ENCODE results near the gene SMIM20.

The SMIM20 gene

GRCh38 chr4:25925486-25926201 lies 11.6 kb downstream of the SMIM20 start:
- peak in 1 of 3 donors; percentile 14 for DNase-seq (ENCODE audit: low read depth in 2 of 3, low spot score in 1 of 3)

GRCh38 chr4:25926462-25926861 lies 12.4 kb downstream of the SMIM20 start:
- DNase-seq (ENCODE audit: low read depth in 2 of 3, low spot score in 1 of 3) = no peak

- no peak for DNase-seq (ENCODE audit: low read depth in 2 of 3, low spot score in 1 of 3)
These were observed 13.6 kb downstream of the SMIM20 start for GRCh38 chr4:25927361-25928195.

- no peak for DNase-seq (ENCODE audit: low read depth in 2 of 3, low spot score in 1 of 3)
These were observed 14.6 kb downstream of the SMIM20 start for GRCh38 chr4:25928379-25929297.

GRCh38 chr4:25929298-25929686 lies 15.3 kb downstream of the SMIM20 start:
- no peak for DNase-seq (ENCODE audit: low read depth in 2 of 3, low spot score in 1 of 3)

GRCh38 chr4:25930731-25931354 lies 16.8 kb downstream of the SMIM20 start:
- no peak for DNase-seq (ENCODE audit: low read depth in 2 of 3, low spot score in 1 of 3)

- DNase-seq (ENCODE audit: low read depth in 2 of 3, low spot score in 1 of 3) = no peak
These were observed 22.7 kb downstream of the SMIM20 start for GRCh38 chr4:25936696-25937095.

- no peak for DNase-seq (ENCODE audit: low read depth in 2 of 3, low spot score in 1 of 3)
These were observed 23.8 kb downstream of the SMIM20 start for GRCh38 chr4:25937801-25938200.

- no peak for DNase-seq (ENCODE audit: low read depth in 2 of 3, low spot score in 1 of 3)
These were observed 24.3 kb downstream of the SMIM20 start for GRCh38 chr4:25938366-25938765.

- DNase-seq (ENCODE audit: low read depth in 2 of 3, low spot score in 1 of 3) = peak; percentile 40 to 64 (median 42)
These were observed 24.8 kb downstream of the SMIM20 start for GRCh38 chr4:25938787-25939186.

GRCh38 chr4:25939330-25939729 lies 25.3 kb downstream of the SMIM20 start:
- no peak for DNase-seq (ENCODE audit: low read depth in 2 of 3, low spot score in 1 of 3)

GRCh38 chr4:25941457-25942221 lies 27.6 kb downstream of the SMIM20 start:
- no peak for DNase-seq (ENCODE audit: low read depth in 2 of 3, low spot score in 1 of 3)

GRCh38 chr4:25943312-25943711 lies 29.3 kb downstream of the SMIM20 start:
- DNase-seq (ENCODE audit: low read depth in 2 of 3, low spot score in 1 of 3) = no peak

GRCh38 chr4:25943805-25944204 lies 29.8 kb downstream of the SMIM20 start:
- no peak for DNase-seq (ENCODE audit: low read depth in 2 of 3, low spot score in 1 of 3)

- DNase-seq (ENCODE audit: low read depth in 2 of 3, low spot score in 1 of 3) = no peak
These were observed 34.0 kb downstream of the SMIM20 start for GRCh38 chr4:25948051-25948450.

GRCh38 chr4:25949173-25949748 lies 35.2 kb downstream of the SMIM20 start:
- no peak for DNase-seq (ENCODE audit: low read depth in 2 of 3, low spot score in 1 of 3)

GRCh38 chr4:25949994-25950393 lies 36.0 kb downstream of the SMIM20 start:
- DNase-seq (ENCODE audit: low read depth in 2 of 3, low spot score in 1 of 3) = no peak

GRCh38 chr4:25950461-25951389 lies 36.7 kb downstream of the SMIM20 start:
- no peak for DNase-seq (ENCODE audit: low read depth in 2 of 3, low spot score in 1 of 3)

Measured in stimulated activated CD4-positive, alpha-beta T cell treated with anti-CD3 and anti-CD28 coated beads, Interleukin-12 subunit alpha, Interleukin-12 subunit beta, amount 100 ng/mL, for 48 hours (primary cell).